Tibial nerve (tissue), 4 donors: Measurements from ENCODE around the gene STXBP6. TPM values are rescaled to one million over a fixed set of nuclear protein-coding genes. Genes with fewer than 3 reads are reported as not detected.

Experiments used
- DNase-seq, 2 donors: peaks; one replicate each; pipeline ENCODE4 v3.0.0-alpha.2; 2019; ENCODE audit warnings: low spot score in 2 of 2
- H3K27ac ChIP-seq, 4 donors: fragments of 200-600 bp; sonication (generic) in 3 of 4; one replicate each; pipeline ENCODE4 v1.5.1; 2017 to 2019; ENCODE audit warnings: mild to moderate bottlenecking in 1 of 4
- H3K27me3 ChIP-seq, 2 donors: fragments of 200-600 bp; sonication (generic) in 1 of 2; one replicate each; pipeline versions ENCODE4 v1.5.1 to v1.6.0; 2017 to 2019
- H3K36me3 ChIP-seq, 3 donors: fragments of 200-600 bp; sonication (generic); one replicate each; pipeline ENCODE4 v1.5.1; 2018 to 2019
- H3K4me1 ChIP-seq, 4 donors: fragments of 200-600 bp; sonication (generic) in 3 of 4; one replicate each; pipeline ENCODE4 v1.5.1; 2017 to 2019
- H3K4me3 ChIP-seq, 4 donors: fragments of 200-600 bp; sonication (generic) in 3 of 4; one replicate each; pipeline ENCODE4 v1.5.1; 2017 to 2019; ENCODE audit warnings: mild to moderate bottlenecking in 1 of 4, moderate library complexity in 1 of 4
- H3K9me3 ChIP-seq, 4 donors: fragments of 200-600 bp; sonication (generic) in 3 of 4; one replicate each; pipeline ENCODE4 v1.5.1; 2017 to 2019
- CTCF ChIP-seq, 5 experiments: fragments of 200-600 bp in 3 of 5; fragments of 450-650 bp in 2 of 5; sonication (generic) in 3 of 5; IDR thresholded peaks; one replicate each; pipeline ENCODE4 v1.5.1; 2016 to 2019; ENCODE audit warnings: antibody characterized with exemption in 5 of 5, mild to moderate bottlenecking in 3 of 5, moderate library complexity in 2 of 5
- EP300 ChIP-seq, 2 donors: sonication (generic); formaldehyde crosslinking; IDR thresholded peaks; one replicate each; pipeline ENCODE4 v1.6.1; 2017; ENCODE audit warnings: antibody characterized with exemption in 2 of 2, mild to moderate bottlenecking in 1 of 2
- POLR2A ChIP-seq, 2 donors: fragments of 450-650 bp; IDR thresholded peaks; one replicate each; pipeline ENCODE4 v1.6.1; 2017; ENCODE audit warnings: antibody characterized with exemption in 2 of 2, mild to moderate bottlenecking in 2 of 2, moderate library complexity in 2 of 2
- WGBS, 2 donors: methylation state at CpG; one replicate each; pipeline ENCODE4 v1.1.5; 2018; 5-methylcytosine and 5-hydroxymethylcytosine counted together
- total RNA-seq, 4 donors: library from RNA; depleted of rRNA; stranded (reverse); fragments of >200 nt; gene quantifications; one replicate each; pipeline ENCODE4 v1.1.0, GENCODE V29; 2016

The STXBP6 gene
- total RNA-seq, 4 donors from 2014 or later: 12.6 to 42.6 (median 33.5) TPM

GRCh38 chr14:25010471-25010870 is 39.5 kb downstream of the STXBP6 start:
- no peak overlapping the region for H3K4me3 ChIP-seq
- H3K36me3 ChIP-seq: no peaks in the 10 kb centered on the region
- TF ChIP-seq EP300 (IDR thresholded peaks at IDR 0.05): no peak
- DNase-seq: no peak
- no peak overlapping the region for H3K27ac ChIP-seq
- no peaks in the 10 kb centered on the region for H3K9me3 ChIP-seq
- WGBS, 2 donors: 83 to 94% methylated on average over 3 of the region's 3 CpGs
- no peaks in the 10 kb centered on the region for H3K4me1 ChIP-seq
- no peaks in the 10 kb centered on the region for H3K27me3 ChIP-seq

GRCh38 chr14:25009891-25010290 is 40.1 kb downstream of the STXBP6 start:
- 50 to 52% methylated on average over 3 of the region's 3 CpGs for WGBS, 2 donors
- H3K36me3 ChIP-seq: no peaks in the 10 kb centered on the region
- no peaks in the 10 kb centered on the region for H3K9me3 ChIP-seq
- no peaks in the 10 kb centered on the region for H3K27me3 ChIP-seq
- H3K4me3 ChIP-seq: no peak overlapping the region
- no peaks in the 10 kb centered on the region for H3K4me1 ChIP-seq
- H3K27ac ChIP-seq: no peak overlapping the region
- TF ChIP-seq EP300 (IDR thresholded peaks at IDR 0.05) (no peak), POLR2A (IDR thresholded peaks at IDR 0.05) (no peak), CTCF (IDR thresholded peaks at IDR 0.05) (no peak)
- DNase-seq: no peak

GRCh38 chr14:25007832-25008231 is 42.1 kb downstream of the STXBP6 start:
- Histone ChIP-seq H3K27me3 (no peaks in the 10 kb centered on the region), H3K4me3 (no peak overlapping the region), H3K9me3 (no peaks in the 10 kb centered on the region), H3K4me1 (peaks cover 0 to 7% (median 0%) of the 10 kb centered on the region in 4 donors), H3K36me3 (no peaks in the 10 kb centered on the region), H3K27ac (no peak overlapping the region)
- no peak for TF ChIP-seq POLR2A (IDR thresholded peaks at IDR 0.05)
- TF ChIP-seq CTCF (IDR thresholded peaks at IDR 0.05): no peak
- no peak for TF ChIP-seq EP300 (IDR thresholded peaks at IDR 0.05)
- no peak for DNase-seq
- 69 to 88% methylated on average over 1 of the region's 1 CpG for WGBS, 2 donors

GRCh38 chr14:25006961-25007795 is 42.8 kb downstream of the STXBP6 start:
- TF ChIP-seq POLR2A (IDR thresholded peaks at IDR 0.05) (no peak), CTCF (IDR thresholded peaks at IDR 0.05) (no peak), EP300 (IDR thresholded peaks at IDR 0.05) (no peak)
- no peak for DNase-seq
- H3K27ac ChIP-seq: no peak overlapping the region
- H3K9me3 ChIP-seq: no peaks in the 10 kb centered on the region
- H3K4me1 ChIP-seq: peaks cover 0 to 7% (median 0%) of the 10 kb centered on the region in 4 donors
- H3K4me3 ChIP-seq: no peak overlapping the region
- H3K27me3 ChIP-seq: no peaks in the 10 kb centered on the region
- no peaks in the 10 kb centered on the region for H3K36me3 ChIP-seq
- 76 to 77% methylated on average over 9 of the region's 9 CpGs for WGBS, 2 donors

- TF ChIP-seq POLR2A (IDR thresholded peaks at IDR 0.05) (no peak), EP300 (IDR thresholded peaks at IDR 0.05) (no peak), CTCF (IDR thresholded peaks at IDR 0.05) (no peak)
- DNase-seq: no peak
- WGBS, 2 donors: 91% methylated on average over 3 of the region's 3 CpGs
Observed at GRCh38 chr14:25006031-25006430, 43.9 kb downstream of the STXBP6 start.

More at GRCh38 chr14:25006031-25006430, 43.9 kb downstream of the STXBP6 start:
- no peak overlapping the region for H3K4me3 ChIP-seq
- H3K27me3 ChIP-seq: no peaks in the 10 kb centered on the region
- H3K27ac ChIP-seq: no peak overlapping the region
- H3K4me1 ChIP-seq: peaks cover 0 to 12% (median 1%) of the 10 kb centered on the region in 4 donors
- no peaks in the 10 kb centered on the region for H3K36me3 ChIP-seq
- no peaks in the 10 kb centered on the region for H3K9me3 ChIP-seq
